Left ventricle myocardium inferior (tissue), 1 donor: Measurements from ENCODE around the gene PCNX2. TPM values are rescaled to one million over a fixed set of nuclear protein-coding genes. Genes with fewer than 3 reads are reported as not detected.
A peak's percentile ranks its signal among the peaks of the same experiment; 100 is the strongest.

ENCODE experiments used
- DNase-seq: peaks from one replicate; pipeline ENCODE4 v3.0.0-alpha.2; 2020
- H3K27ac ChIP-seq: fragments of 200-600 bp; replicated peaks from 2 replicates; pipeline ENCODE4 v1.8.0; 2021
- H3K27me3 ChIP-seq: fragments of 200-600 bp; 2 replicates; pipeline ENCODE4 v1.8.0; 2021; ENCODE audit warnings: low read depth
- H3K36me3 ChIP-seq: fragments of 200-600 bp; 2 replicates; pipeline ENCODE4 v1.8.0; 2021
- H3K4me1 ChIP-seq: fragments of 200-600 bp; 2 replicates; pipeline ENCODE4 v1.8.0; 2021
- H3K4me3 ChIP-seq: fragments of 200-600 bp; 2 replicates; pipeline ENCODE4 v1.8.0; 2021; ENCODE audit warnings: mild to moderate bottlenecking, moderate library complexity
- H3K9me3 ChIP-seq: fragments of 200-600 bp; replicated peaks from 2 replicates; pipeline ENCODE4 v1.8.0; 2021
- intact Hi-C: fragments of 100-400 bp; cut with micrococcal nuclease; formaldehyde crosslinking; loops from one replicate; pipeline ENCODE4 v1.11.0; 2022
- long read RNA-seq: library from polyadenylated mRNA; unstranded; transcript quantifications from one replicate; pipeline ENCODE4 v2.0.0, GENCODE V29; 2021
- total RNA-seq: library from RNA; stranded (reverse); fragmentation: NEBNext Ultra II Directional; extraction: Animal tissue kit (Norgen Biotek cat#: 25700); gene quantifications from one replicate; pipeline ENCODE4 v1.2.1, GENCODE V29; 2021
- TF ChIP-seq, protein P1 (sequence below): fragments of 200-600 bp; IDR thresholded peaks from 2 replicates; pipeline ENCODE4 v1.8.0; 2021; ENCODE audit warnings: antibody characterized with exemption, mild to moderate bottlenecking, borderline replicate concordance
- donor health status: DM: no; HTN: yes; CAD: no; lungs with severe emphysema.

Gene PCNX2, protein sequence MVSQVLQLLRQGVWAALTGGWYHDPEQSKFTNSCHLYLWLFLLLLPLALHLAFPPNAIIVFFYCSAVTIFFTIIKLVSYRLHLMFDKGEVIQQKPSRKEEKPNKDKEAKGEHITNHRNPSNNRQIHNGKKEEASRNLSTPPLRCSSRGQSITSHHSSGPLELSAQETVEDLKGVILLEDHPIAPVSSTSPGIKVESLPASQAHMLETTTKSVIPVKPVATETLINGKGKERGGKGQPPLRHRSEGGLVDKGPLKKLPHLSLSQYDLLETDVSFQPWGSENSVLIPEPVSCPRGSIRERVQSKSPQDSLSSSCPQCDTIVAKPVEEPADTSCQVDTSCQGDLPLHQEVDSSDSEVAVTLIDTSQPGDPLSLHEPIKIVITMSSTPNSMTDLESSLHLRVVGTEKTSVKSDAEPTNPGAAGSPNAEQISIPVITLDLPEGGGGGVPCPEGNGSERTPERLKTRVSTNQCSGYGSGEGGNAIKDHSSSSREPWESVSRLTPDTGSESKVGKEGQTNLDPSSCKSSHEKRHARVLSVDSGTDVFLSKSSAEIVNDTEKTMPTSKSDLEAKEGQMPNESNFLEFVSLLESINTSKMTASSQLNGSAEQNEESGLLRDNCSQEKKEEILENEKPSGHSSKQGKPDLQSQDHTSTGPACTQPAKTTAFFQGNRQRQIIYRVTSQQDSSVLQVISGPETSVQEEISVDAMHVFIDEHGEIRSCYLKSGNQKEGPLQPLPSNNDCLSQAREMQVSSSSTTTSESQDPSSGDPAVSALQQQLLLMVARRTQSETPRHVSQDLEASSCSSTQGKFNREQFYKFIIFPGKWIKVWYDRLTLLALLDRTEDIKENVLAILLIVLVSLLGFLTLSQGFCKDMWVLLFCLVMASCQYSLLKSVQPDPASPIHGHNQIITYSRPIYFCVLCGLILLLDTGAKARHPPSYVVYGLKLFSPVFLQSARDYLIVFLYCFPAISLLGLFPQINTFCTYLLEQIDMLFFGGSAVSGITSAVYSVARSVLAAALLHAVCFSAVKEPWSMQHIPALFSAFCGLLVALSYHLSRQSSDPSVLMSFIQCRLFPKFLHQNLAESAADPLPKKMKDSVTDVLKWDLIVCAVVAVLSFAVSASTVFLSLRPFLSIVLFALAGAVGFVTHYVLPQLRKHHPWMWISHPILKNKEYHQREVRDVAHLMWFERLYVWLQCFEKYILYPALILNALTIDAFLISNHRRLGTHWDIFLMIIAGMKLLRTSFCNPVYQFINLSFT (N-terminal part only)
- 0.82 TPM for total RNA-seq
- long read RNA-seq = 0 reads

DNA sequence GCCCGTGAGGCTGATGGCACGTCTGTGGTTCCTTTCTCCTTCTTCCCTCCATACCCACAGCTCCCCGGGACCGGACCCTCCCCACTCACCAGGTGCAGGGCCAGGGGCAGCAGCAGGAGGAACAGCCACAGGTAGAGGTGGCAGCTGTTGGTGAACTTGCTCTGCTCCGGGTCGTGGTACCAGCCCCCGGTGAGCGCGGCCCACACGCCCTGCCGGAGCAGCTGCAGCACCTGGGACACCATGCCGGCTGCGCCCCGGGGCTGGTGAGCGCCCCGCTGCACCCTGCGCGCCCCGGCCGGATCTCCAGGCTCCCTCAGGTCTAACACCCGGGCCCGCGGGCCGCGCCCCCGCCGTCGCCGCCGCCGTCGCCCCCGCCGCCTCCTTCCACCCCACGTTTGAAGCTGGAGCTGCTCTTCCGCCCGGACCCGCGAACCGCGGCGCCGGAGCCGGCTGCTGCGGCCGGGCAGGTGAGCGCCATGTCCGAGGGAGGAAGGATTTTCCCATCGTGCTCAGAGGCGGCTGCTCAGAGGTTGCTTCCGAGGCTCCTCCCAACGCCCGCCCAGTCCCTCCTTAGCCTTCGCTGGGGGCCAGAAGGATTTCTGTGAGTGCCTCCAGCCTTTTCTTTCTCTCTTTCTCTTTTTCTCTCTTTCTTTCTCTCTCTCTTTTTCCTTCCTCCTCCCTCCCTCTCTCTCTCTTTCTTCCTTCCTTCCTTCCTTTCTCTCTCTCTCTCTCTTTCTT is at the start of gene PCNX2:
PCNX2 (minus strand) TSS at position 489 of the 738 bp plus-strand sequence; CDS start at position 242, 247 bp downstream.
- no peaks in the 10 kb centered on the region for H3K36me3 ChIP-seq
- intact Hi-C loops = no loop called here
- DNase-seq = peak; percentile 25
- peaks cover 52% of the 10 kb centered on the region for H3K27me3 ChIP-seq
- H3K9me3 ChIP-seq = no peaks in the 10 kb centered on the region
- peak within 1 kb of the TSS; percentile 67 for H3K4me3 ChIP-seq
- TF ChIP-seq, protein P1, sequence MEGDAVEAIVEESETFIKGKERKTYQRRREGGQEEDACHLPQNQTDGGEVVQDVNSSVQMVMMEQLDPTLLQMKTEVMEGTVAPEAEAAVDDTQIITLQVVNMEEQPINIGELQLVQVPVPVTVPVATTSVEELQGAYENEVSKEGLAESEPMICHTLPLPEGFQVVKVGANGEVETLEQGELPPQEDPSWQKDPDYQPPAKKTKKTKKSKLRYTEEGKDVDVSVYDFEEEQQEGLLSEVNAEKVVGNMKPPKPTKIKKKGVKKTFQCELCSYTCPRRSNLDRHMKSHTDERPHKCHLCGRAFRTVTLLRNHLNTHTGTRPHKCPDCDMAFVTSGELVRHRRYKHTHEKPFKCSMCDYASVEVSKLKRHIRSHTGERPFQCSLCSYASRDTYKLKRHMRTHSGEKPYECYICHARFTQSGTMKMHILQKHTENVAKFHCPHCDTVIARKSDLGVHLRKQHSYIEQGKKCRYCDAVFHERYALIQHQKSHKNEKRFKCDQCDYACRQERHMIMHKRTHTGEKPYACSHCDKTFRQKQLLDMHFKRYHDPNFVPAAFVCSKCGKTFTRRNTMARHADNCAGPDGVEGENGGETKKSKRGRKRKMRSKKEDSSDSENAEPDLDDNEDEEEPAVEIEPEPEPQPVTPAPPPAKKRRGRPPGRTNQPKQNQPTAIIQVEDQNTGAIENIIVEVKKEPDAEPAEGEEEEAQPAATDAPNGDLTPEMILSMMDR = no peak
- no peak within 1 kb of the TSS for H3K27ac ChIP-seq
- peaks cover 11% of the 10 kb centered on the region for H3K4me1 ChIP-seq

DNA sequence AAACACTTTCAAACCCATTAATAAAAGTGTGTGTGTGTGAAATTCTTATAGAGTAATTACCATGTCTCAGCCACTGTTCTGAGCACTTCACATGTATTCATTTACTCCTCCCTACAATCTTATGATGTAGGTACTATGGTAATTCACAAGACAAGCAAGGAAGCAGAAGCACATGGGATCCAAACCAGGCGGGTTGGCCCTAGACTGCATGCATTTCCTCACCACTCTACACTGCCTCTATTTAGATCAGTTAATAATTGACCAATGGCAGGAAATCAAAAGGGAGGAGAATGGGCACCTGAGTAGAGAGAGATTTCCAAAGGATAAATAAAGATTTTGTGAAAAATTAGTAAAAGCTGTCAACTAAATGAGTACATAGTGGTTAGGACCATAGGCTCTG is 47.7 kb upstream of the PCNX2 start:
- Histone ChIP-seq H3K4me3 (no peak overlapping the region), H3K36me3 (no peaks in the 10 kb centered on the region), H3K27ac (no peak overlapping the region), H3K27me3 (peaks cover 20% of the 10 kb centered on the region), H3K9me3 (no peaks in the 10 kb centered on the region), H3K4me1 (no peaks in the 10 kb centered on the region)
- TF ChIP-seq, protein P1 = no peak
- no peak for DNase-seq
- intact Hi-C loops = no loop called here

GRCh38 chr1:233342086-233342485 is 46.6 kb upstream of the PCNX2 start:
- no peak overlapping the region for H3K4me3 ChIP-seq
- TF ChIP-seq, protein P1 = no peak
- H3K27me3 ChIP-seq = peaks cover 30% of the 10 kb centered on the region
- no peaks in the 10 kb centered on the region for H3K9me3 ChIP-seq
- no peaks in the 10 kb centered on the region for H3K36me3 ChIP-seq
- H3K4me1 ChIP-seq = no peaks in the 10 kb centered on the region
- no peak overlapping the region for H3K27ac ChIP-seq
- intact Hi-C loops = no loop called here
- no peak for DNase-seq

GRCh38 chr1:233340966-233341516 is 45.5 kb upstream of the PCNX2 start:
- TF ChIP-seq, protein P1 = no peak
- Histone ChIP-seq H3K4me3 (no peak overlapping the region), H3K36me3 (no peaks in the 10 kb centered on the region), H3K9me3 (no peaks in the 10 kb centered on the region), H3K4me1 (no peaks in the 10 kb centered on the region), H3K27ac (no peak overlapping the region), H3K27me3 (peaks cover 41% of the 10 kb centered on the region)
- no peak for DNase-seq
- intact Hi-C loops = no loop called here
